ENCODE results near the gene NF1. TPM values are rescaled to one million over a fixed set of nuclear protein-coding genes. Genes with fewer than 3 reads are reported as not detected.
A peak's percentile ranks its signal among the peaks of the same experiment; 100 is the strongest.
"Not testable (repeated sequence)": the region's sequence is repeated elsewhere in the genome, so short reads cannot be mapped to it uniquely, and the experiment has no call there.

NF1 gene
- total RNA-seq, 2 experiments from 2014 or later, result 22.1 to 28.6 TPM

DNA sequence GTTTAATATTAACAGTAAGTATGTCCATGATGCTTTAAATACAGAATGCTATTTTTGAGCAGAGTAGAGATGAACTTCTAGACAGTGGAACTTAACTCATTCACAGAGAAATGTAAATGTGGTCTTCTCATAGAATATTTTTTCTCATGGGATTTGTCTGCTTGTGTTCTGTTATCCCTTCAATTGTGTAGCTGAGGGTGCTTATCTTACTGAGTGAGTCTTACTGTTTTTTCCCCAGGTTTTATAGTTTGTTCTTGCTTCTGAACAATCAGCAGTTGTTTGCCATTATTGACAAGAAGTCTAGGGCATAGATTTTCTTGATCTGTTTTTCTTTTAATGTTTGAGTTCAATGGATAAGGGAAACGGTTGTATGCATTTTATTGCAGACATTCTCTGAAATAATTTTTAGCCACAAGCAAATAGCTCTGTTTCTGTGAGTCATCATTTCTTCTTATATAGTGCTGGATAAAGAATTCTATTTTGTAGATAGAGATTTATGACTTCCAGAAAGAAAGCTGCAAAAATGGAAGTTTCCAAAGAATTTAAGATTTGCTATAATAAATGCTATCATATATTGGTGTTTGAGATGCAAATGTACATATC, 60.5 kb downstream of the NF1 start:
- H3K9me3 Mint-ChIP-seq (ENCODE audit: low read depth), result peaks cover 5% of the 10 kb centered on the region
- H3K4me1 Mint-ChIP-seq, result peaks cover 15% of the 10 kb centered on the region
- no peak for ATAC-seq
- DNase-seq, result no peak
- no peak overlapping the region for H3K27ac Mint-ChIP-seq
- CTCF ChIA-PET, result interaction anchor here (0.7 kb wide), 1 partner anchor 58 kb away, joined by 3 read pairs; no protein-coding TSS in a partner anchor
- H3K36me3 Mint-ChIP-seq, result peaks cover 19% of the 10 kb centered on the region
- no peak overlapping the region for H3K4me3 Mint-ChIP-seq
- H3K27me3 Mint-ChIP-seq, result no peaks in the 10 kb centered on the region

DNA sequence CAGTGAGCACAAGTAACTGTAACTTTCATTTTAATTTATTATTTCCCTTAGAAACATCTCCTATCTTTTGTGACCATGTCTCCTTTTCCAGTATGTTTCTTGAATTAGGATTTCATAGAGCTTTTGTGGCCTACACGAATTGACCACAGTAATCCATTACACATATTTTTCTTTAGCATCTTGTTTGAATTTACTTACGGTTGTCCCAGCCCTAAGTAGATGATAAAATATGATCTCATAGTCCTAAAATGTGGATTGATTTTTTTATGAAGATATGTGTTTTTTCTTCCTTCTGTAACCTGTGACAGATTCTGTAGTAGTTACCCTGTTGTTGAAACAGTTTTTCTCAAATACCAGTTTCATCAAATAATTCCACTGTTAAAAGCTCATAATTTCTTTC, 61.5 kb downstream of the NF1 start:
- Mint-ChIP-seq H3K27ac (no peak overlapping the region), H3K4me1 (peaks cover 16% of the 10 kb centered on the region), H3K27me3 (no peaks in the 10 kb centered on the region), H3K4me3 (no peak overlapping the region), H3K9me3 (ENCODE audit: low read depth) (peaks cover 5% of the 10 kb centered on the region), H3K36me3 (peaks cover 22% of the 10 kb centered on the region)
- DNase-seq (no peak), ATAC-seq (no peak)
- CTCF ChIA-PET, result no interaction called here

DNA sequence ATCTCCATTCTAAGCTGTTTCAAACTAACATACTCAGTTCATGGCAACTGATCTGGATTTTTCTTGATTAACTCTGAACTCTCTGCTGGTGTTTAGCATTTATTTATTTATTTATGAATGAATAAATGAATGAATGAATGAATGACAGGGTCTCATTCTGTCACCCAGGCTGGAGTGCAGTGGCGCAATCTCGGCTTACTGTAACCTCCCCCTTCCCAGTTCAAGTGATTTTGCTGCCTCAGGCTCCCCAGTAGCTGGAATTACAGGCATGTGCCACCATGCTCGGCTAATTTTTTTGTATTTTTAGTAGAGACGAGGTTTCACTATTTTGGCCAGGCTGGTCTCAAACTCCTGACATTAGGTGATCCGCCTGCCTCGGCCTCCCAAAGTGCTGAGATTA, 62.1 kb downstream of the NF1 start:
- H3K27ac Mint-ChIP-seq; H3K27me3 Mint-ChIP-seq; H3K4me3 Mint-ChIP-seq; ATAC-seq; H3K9me3 Mint-ChIP-seq (ENCODE audit: low read depth); DNase-seq: not testable (repeated sequence)
- Mint-ChIP-seq H3K36me3 (peaks cover 22% of the 10 kb centered on the region), H3K4me1 (peaks cover 16% of the 10 kb centered on the region)
- CTCF ChIA-PET, result interaction anchor here (0.6 kb wide), 1 partner anchor 314 kb away, joined by 3 read pairs; no protein-coding TSS in a partner anchor

DNA sequence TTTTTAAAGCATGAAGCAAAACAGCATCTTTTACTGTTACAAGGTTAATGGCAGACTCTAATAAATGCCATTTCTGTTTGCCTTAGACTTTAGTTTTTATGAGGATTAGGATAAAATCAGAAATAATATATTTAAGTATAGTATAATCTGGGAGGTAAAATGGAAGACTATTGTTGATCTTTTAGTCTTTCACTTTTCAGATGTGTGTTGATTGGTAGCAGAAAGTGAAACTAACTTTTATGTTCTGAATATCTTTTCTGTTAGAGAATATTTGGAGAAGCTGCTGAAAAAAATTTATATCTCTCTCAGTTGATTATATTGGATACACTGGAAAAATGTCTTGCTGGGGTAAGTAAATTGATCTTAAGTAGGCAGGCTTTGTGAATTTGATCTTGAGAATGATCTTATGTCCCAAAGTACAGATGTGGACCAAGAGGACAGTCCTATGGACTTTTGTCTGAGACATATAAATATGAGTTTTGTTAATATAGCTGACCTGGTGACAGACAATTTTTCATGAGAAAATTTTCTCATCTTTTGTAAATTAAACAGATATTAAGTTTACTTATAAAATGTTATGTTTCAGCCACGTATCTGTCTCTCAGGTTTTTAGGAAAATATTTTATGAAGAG, 64.1 kb downstream of the NF1 start:
- peaks cover 16% of the 10 kb centered on the region for H3K4me1 Mint-ChIP-seq
- peak overlapping the region; percentile 88 for H3K27ac Mint-ChIP-seq
- CTCF ChIA-PET, result interaction anchor here (0.7 to 2.2 kb wide), 4 partner anchors 15 to 150 kb away, joined by 3 to 6 read pairs (median 3); partner anchors contain the start of gene NF1
- H3K9me3 Mint-ChIP-seq (ENCODE audit: low read depth), result peaks cover 2% of the 10 kb centered on the region
- no peak for DNase-seq
- peaks cover 16% of the 10 kb centered on the region for H3K36me3 Mint-ChIP-seq
- H3K27me3 Mint-ChIP-seq, result no peaks in the 10 kb centered on the region
- ATAC-seq, result peak; percentile 69
- peak overlapping the region; percentile 81 for H3K4me3 Mint-ChIP-seq

DNA sequence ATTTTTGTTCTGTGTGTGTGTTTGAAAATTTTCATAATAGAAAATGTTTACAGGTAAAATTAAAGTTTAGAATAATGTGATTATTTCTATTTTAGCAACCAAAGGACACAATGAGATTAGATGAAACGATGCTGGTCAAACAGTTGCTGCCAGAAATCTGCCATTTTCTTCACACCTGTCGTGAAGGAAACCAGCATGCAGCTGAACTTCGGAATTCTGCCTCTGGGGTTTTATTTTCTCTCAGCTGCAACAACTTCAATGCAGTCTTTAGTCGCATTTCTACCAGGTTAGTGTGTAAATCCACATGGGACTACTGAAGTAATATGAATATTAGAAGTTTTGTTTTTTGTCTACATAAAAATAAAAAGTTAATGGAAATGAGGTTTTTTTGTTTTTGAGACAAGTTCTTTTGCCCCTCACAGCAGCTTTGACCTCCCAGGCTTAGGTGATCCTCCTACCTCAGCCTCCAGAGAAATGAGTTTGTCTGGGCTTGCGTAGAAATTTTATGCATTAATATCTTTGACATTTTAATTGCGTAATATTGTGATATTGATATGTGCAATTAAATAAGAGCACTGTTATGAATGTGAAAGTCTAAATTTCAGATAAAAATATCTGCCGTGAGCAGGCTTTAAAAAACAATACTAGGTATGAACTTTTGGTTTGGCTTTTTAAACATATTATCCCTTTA, 68.5 kb downstream of the NF1 start:
- peaks cover 12% of the 10 kb centered on the region for H3K4me1 Mint-ChIP-seq
- no peaks in the 10 kb centered on the region for H3K27me3 Mint-ChIP-seq
- CTCF ChIA-PET, result no interaction called here
- no peak overlapping the region for H3K27ac Mint-ChIP-seq
- H3K36me3 Mint-ChIP-seq, result peaks cover 10% of the 10 kb centered on the region
- no peak for DNase-seq
- no peak for ATAC-seq
- no peak overlapping the region for H3K4me3 Mint-ChIP-seq
- no peaks in the 10 kb centered on the region for H3K9me3 Mint-ChIP-seq (ENCODE audit: low read depth)

DNA sequence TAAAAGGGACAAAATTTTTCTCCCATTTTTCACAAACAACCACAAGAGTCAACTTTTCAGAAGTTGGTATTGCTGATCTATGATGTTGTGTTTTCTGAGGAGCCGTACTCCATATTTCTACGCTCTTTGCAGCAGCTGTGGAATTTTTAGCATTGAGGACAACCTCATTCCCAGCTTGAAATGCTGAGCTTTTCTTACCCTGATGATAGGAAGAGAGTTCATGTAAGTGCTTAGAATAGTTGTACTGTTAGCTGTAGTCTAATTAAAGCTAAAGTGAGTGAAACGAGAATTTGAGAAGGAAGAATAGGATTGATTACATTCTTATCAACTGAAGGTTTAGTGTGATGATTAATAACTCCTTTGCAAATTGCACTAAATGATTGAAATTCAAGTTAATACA, 72.3 kb downstream of the NF1 start:
- ATAC-seq, result no peak
- no peak for DNase-seq
- no peaks in the 10 kb centered on the region for H3K4me1 Mint-ChIP-seq
- H3K27me3 Mint-ChIP-seq, result no peaks in the 10 kb centered on the region
- H3K27ac Mint-ChIP-seq, result no peak overlapping the region
- H3K36me3 Mint-ChIP-seq, result peaks cover 9% of the 10 kb centered on the region
- H3K9me3 Mint-ChIP-seq (ENCODE audit: low read depth), result no peaks in the 10 kb centered on the region
- no peak overlapping the region for H3K4me3 Mint-ChIP-seq
- CTCF ChIA-PET, result no interaction called here

DNA sequence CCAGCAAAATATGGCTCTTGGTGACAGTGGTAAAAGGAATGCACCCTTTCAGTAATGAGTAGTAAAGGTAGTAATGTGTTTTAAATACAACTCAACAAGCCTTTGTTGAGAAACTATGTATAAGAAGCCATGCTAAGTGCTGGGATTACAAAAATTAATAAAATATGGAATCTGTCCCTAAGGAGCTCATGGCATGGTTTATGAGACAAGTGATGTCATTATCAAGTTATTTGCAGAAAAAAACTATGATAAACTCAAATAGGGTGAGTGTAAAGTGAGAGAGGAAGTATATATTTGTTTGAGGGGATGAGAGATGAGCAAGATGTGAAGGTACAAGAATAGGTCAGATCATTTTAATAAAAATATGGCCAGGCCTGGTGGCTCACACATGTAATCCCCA, 76.9 kb downstream of the NF1 start:
- CTCF ChIA-PET, result no interaction called here
- Mint-ChIP-seq H3K27me3 (no peaks in the 10 kb centered on the region), H3K4me1 (no peaks in the 10 kb centered on the region), H3K36me3 (peaks cover 6% of the 10 kb centered on the region), H3K4me3 (no peak overlapping the region), H3K27ac (no peak overlapping the region), H3K9me3 (ENCODE audit: low read depth) (no peaks in the 10 kb centered on the region)
- DNase-seq (no peak), ATAC-seq (no peak)

DNA sequence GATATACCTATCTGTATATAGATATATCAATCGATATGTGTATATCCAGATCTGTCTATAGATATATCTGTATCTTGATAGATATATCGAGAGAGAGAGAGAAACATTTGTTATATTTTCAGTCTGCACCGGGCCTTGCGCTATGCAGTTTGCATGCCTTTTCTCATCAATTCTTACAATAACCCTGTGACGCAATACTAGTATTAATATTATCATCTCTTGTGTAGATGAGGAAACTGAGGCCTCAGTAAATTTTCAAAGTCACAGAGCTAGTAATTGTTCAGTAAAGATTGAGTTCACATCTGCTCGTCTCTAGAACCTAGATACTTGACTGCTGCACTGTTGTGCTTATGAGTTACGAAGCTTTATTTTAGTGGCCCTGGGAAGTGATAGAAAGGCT, 77.6 kb downstream of the NF1 start:
- Mint-ChIP-seq H3K36me3 (peaks cover 10% of the 10 kb centered on the region), H3K27ac (no peak overlapping the region), H3K27me3 (no peaks in the 10 kb centered on the region), H3K4me1 (no peaks in the 10 kb centered on the region), H3K4me3 (no peak overlapping the region), H3K9me3 (ENCODE audit: low read depth) (no peaks in the 10 kb centered on the region)
- CTCF ChIA-PET, result interaction anchor here (0.6 kb wide), 1 partner anchor 45 kb away, joined by 3 read pairs; no protein-coding TSS in a partner anchor
- ATAC-seq (no peak), DNase-seq (no peak)

DNA sequence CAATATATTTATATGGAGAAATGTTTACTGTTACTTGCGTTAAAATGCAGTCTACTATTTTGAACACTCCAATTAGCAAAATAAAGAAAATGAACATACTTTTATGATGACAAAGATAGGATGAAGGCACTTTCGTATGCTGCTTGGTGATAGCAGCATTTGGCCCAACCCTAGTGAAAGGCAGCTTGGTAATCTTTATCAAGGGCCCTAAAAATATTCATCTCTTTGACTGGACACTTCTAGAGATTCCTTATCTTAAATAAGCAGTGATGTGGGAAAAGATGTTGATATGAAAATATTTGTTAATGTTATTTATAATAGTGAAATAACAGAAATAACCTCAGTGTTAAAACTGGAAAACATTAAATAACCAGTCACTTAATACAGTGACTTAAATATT, 79.4 kb downstream of the NF1 start:
- Mint-ChIP-seq H3K4me3 (no peak overlapping the region), H3K27ac (no peak overlapping the region), H3K36me3 (peaks cover 12% of the 10 kb centered on the region), H3K9me3 (ENCODE audit: low read depth) (no peaks in the 10 kb centered on the region), H3K4me1 (no peaks in the 10 kb centered on the region), H3K27me3 (no peaks in the 10 kb centered on the region)
- no peak for DNase-seq
- CTCF ChIA-PET, result no interaction called here
- no peak for ATAC-seq

DNA sequence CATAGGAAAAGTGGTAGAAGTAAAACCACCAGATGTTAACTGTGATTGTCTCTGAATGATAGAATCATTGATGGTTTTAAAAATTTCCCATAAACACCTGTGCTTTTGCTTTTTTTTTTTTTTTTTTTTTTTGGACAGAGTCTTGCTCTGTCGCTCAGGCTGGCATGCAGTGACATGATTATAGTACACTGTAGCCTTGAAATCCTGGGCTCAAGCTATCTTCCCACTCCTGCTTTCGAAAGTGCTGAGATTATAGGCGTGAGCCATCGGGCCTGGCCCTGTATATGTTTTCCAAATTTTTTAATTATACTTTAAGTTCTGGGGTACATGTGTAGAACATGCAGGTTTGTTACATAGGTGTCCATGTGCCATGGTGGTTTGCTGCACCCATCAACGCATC, 80.5 kb downstream of the NF1 start:
- DNase-seq (no peak), ATAC-seq (no peak)
- Mint-ChIP-seq H3K36me3 (peaks cover 11% of the 10 kb centered on the region), H3K27ac (no peak overlapping the region), H3K4me3 (no peak overlapping the region), H3K27me3 (no peaks in the 10 kb centered on the region), H3K4me1 (no peaks in the 10 kb centered on the region), H3K9me3 (ENCODE audit: low read depth) (no peaks in the 10 kb centered on the region)
- CTCF ChIA-PET, result interaction anchor here (0.6 kb wide), 1 partner anchor 300 kb away, joined by 3 read pairs; no protein-coding TSS in a partner anchor

DNA sequence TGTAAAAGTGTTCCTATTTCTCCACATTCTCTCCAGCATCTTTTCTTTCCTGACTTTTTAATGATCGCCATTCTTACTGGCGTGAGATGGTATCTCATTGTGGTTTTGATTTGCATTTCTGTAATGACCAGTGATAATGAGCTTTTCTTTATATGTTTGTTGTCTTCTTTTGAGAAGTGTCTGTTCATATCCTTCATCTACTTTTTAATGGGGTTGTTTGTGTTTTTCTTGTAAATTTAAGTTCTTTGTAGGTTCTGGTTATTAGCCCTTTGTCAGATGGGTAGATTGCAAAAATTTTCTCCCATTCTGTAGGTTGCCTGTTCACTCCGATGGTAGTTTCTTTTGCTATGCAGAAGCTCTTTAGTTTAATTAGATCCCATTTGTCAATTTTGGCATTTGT, 81.4 kb downstream of the NF1 start:
- H3K27me3 Mint-ChIP-seq; ATAC-seq; H3K36me3 Mint-ChIP-seq; H3K27ac Mint-ChIP-seq; H3K4me3 Mint-ChIP-seq; CTCF ChIA-PET; DNase-seq; H3K4me1 Mint-ChIP-seq; H3K9me3 Mint-ChIP-seq (ENCODE audit: low read depth): not testable (repeated sequence)

DNA sequence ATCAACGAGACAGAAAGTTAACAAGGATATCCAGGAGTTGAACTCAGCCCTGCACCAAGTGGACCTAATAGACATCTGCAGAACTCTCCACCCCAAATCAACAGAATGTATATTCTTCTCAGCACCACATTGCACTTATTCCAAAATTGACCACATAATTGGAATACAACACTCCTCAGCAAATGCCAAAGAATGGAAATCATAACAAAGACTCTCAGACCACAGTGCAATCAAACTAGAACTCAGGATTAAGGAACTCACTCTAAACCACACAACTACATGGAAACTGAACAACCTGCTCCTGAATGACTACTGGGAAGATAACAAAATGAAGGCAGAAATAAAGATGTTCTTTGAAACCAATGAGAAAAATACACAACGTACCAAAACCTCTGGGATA, 84.2 kb downstream of the NF1 start:
- H3K9me3 Mint-ChIP-seq (ENCODE audit: low read depth); CTCF ChIA-PET; DNase-seq; H3K27ac Mint-ChIP-seq; H3K4me3 Mint-ChIP-seq; ATAC-seq; H3K27me3 Mint-ChIP-seq; H3K4me1 Mint-ChIP-seq: not testable (repeated sequence)
- peaks cover 15% of the 10 kb centered on the region for H3K36me3 Mint-ChIP-seq

DNA sequence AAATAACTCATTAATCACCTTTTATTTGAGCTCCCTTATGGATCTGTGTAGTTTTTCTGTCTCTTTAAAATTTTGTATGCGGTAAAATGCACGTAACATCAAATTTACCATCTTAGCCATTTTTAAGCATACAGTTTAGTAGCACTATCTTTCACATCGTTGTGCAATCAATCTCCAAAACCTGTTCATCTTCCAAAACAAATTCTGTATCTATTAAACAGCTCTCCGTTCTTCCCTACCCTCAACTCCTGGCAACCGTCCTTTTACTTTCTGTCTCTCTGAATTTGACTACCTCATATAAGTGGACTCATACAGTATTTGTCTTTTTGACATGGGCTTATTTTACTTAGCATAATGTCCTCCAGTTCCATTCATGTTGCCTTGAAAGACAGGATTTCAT, 100.5 kb downstream of the NF1 start:
- no peak overlapping the region for H3K27ac Mint-ChIP-seq
- no peaks in the 10 kb centered on the region for H3K27me3 Mint-ChIP-seq
- no peak overlapping the region for H3K4me3 Mint-ChIP-seq
- ATAC-seq, result no peak
- peaks cover 11% of the 10 kb centered on the region for H3K36me3 Mint-ChIP-seq
- CTCF ChIA-PET, result interaction anchor here (1.4 to 1.5 kb wide), 2 partner anchors 14 to 21 kb away, joined by 4 to 5 read pairs; no protein-coding TSS in a partner anchor
- no peaks in the 10 kb centered on the region for H3K9me3 Mint-ChIP-seq (ENCODE audit: low read depth)
- no peak for DNase-seq
- no peaks in the 10 kb centered on the region for H3K4me1 Mint-ChIP-seq

DNA sequence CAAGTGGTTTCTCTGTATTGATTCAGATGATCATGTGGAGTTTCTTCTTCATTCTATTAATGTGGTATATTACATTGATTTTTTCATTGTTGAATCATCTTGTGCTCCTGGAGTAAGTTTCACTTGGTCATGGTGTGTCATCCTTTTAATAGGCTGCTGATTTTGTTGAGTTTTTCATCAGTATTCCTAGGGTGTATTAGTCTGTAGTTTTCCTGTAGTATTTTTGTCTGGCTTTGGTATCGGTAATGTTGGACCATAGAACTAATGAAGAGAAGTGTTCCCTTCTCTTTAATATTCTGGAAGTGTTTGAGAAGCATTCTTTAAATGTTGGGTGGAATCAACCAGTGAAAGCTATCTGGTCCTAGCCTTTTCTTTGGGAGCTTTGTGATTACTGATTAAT, 103.2 kb downstream of the NF1 start:
- ATAC-seq (no peak), DNase-seq (no peak)
- H3K27ac Mint-ChIP-seq, result no peak overlapping the region
- CTCF ChIA-PET, result no interaction called here
- no peak overlapping the region for H3K4me3 Mint-ChIP-seq
- H3K36me3 Mint-ChIP-seq, result peaks cover 9% of the 10 kb centered on the region
- no peaks in the 10 kb centered on the region for H3K4me1 Mint-ChIP-seq
- no peaks in the 10 kb centered on the region for H3K9me3 Mint-ChIP-seq (ENCODE audit: low read depth)
- no peaks in the 10 kb centered on the region for H3K27me3 Mint-ChIP-seq
